SU-DHL-6 (cell line): ENCODE measurements around the gene ADGRD1.

Experiments
- H2AFZ ChIP-seq: fragments of 200-600 bp; sonication (generic); 2 replicates; pipeline ENCODE4 v1.6.1; 2014; ENCODE audit warnings: low read depth, mild to moderate bottlenecking, moderate library complexity, mixed read lengths, antibody characterized with exemption, low read length; ENCODE audit not compliant: severe bottlenecking
- H3F3A ChIP-seq: fragments of 200-600 bp; shearing (Covaris generic); 2 replicates; pipeline ENCODE4 v1.6.0; 2016; ENCODE audit warnings: antibody characterized with exemption, mild to moderate bottlenecking; ENCODE audit not compliant: insufficient read depth
- H3K27ac ChIP-seq: fragments of 200-600 bp; sonication (generic); 2 replicates; pipeline ENCODE4 v1.5.1; 2016; ENCODE audit warnings: low read depth, mild to moderate bottlenecking, low read length, moderate library complexity, mixed read lengths
- H3K27me3 ChIP-seq: fragments of 200-600 bp; sonication (generic), shearing (Covaris generic); 2 replicates; pipeline ENCODE4 v1.6.0; 2014; ENCODE audit warnings: mild to moderate bottlenecking, low read length
- H3K36me3 ChIP-seq: fragments of 200-600 bp; sonication (generic); 2 replicates; pipeline ENCODE4 v1.6.1; 2014; ENCODE audit warnings: mild to moderate bottlenecking, low read length, mixed read lengths
- H3K4me2 ChIP-seq: fragments of 300-600, 200-600 bp; shearing (Covaris generic), sonication (generic); 2 replicates; pipeline ENCODE4 v1.6.0; 2014; ENCODE audit warnings: low read length, low read depth, mild to moderate bottlenecking; ENCODE audit not compliant: poor library complexity, severe bottlenecking
- H3K4me3 ChIP-seq: fragments of 200-600 bp; sonication (generic); 2 replicates; pipeline ENCODE4 v1.5.1; 2014; ENCODE audit warnings: antibody characterized with exemption, low read length, mild to moderate bottlenecking, mixed read lengths; ENCODE audit not compliant: insufficient read depth, poor library complexity, severe bottlenecking
- H3K79me2 ChIP-seq: fragments of 200-600 bp; sonication (generic); 2 replicates; pipeline ENCODE4 v1.6.1; 2014; ENCODE audit warnings: mild to moderate bottlenecking, low read length, moderate library complexity; ENCODE audit not compliant: insufficient read depth
- H3K9ac ChIP-seq: fragments of 200-600 bp; sonication (generic); 2 replicates; pipeline ENCODE4 v1.7.0; 2014; ENCODE audit warnings: mild to moderate bottlenecking, low read length
- H3K9me2 ChIP-seq: fragments of 200-600 bp; sonication (generic); replicated peaks from 2 replicates; pipeline ENCODE4 v1.6.1; 2014; ENCODE audit warnings: low read length; ENCODE audit not compliant: insufficient read depth
- H3K9me3 ChIP-seq: fragments of 200-600 bp; sonication (generic); 2 replicates; pipeline ENCODE4 v1.6.1; 2014; ENCODE audit warnings: low read length, mixed read lengths; ENCODE audit not compliant: insufficient read depth
- H4K20me1 ChIP-seq: fragments of 200-600 bp; sonication (generic); 2 replicates; pipeline ENCODE4 v1.6.1; 2014; ENCODE audit warnings: low read depth, mild to moderate bottlenecking, antibody characterized with exemption, low read length, moderate library complexity, mixed read lengths
- EZH2phosphoT487 ChIP-seq: fragments of 200-600 bp; sonication (generic), shearing (Covaris generic); conservative IDR thresholded peaks from 2 replicates; pipeline ENCODE4 v1.6.1; 2018; ENCODE audit warnings: mild to moderate bottlenecking, antibody characterized with exemption, low read length, moderate library complexity, mixed read lengths
- TF ChIP-seq, protein P1 (sequence below): fragments of 200-600 bp; sonication (generic); IDR thresholded peaks from one replicate; pipeline ENCODE4 v1.5.1; 2017; ENCODE audit warnings: antibody characterized with exemption, mild to moderate bottlenecking, low read length, moderate library complexity; ENCODE audit not compliant: insufficient read depth, poor library complexity, severe bottlenecking

ADGRD1 gene

DNA sequence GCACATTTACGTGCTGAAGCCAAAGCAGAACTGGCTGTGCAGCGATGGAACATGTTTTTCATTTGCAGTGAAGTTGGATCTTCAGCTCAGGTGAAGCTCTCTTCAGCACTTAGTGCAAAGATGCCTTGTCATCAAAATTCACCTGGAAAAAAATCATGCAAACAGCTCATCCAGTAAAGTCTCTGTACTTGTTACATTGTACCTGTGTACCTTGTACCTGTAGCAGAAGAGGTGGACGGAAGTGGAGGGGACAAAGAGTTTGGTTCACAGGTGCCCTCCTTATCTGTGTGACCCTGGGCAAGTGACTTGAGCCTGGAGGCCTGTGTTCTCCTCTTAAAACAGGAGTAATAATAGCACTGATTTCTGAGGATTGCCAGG, 54.0 kb downstream of the ADGRD1 start:
- H2AFZ ChIP-seq: no peak overlapping the region
- no peaks in the 10 kb centered on the region for H3K9me2 ChIP-seq
- TF ChIP-seq, protein P1, sequence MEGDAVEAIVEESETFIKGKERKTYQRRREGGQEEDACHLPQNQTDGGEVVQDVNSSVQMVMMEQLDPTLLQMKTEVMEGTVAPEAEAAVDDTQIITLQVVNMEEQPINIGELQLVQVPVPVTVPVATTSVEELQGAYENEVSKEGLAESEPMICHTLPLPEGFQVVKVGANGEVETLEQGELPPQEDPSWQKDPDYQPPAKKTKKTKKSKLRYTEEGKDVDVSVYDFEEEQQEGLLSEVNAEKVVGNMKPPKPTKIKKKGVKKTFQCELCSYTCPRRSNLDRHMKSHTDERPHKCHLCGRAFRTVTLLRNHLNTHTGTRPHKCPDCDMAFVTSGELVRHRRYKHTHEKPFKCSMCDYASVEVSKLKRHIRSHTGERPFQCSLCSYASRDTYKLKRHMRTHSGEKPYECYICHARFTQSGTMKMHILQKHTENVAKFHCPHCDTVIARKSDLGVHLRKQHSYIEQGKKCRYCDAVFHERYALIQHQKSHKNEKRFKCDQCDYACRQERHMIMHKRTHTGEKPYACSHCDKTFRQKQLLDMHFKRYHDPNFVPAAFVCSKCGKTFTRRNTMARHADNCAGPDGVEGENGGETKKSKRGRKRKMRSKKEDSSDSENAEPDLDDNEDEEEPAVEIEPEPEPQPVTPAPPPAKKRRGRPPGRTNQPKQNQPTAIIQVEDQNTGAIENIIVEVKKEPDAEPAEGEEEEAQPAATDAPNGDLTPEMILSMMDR: no peak
- TF ChIP-seq EZH2phosphoT487: no peak
- H3K4me2 ChIP-seq: no peak overlapping the region
- no peak overlapping the region for H3K4me3 ChIP-seq
- no peak overlapping the region for H3K27ac ChIP-seq
- H3K27me3 ChIP-seq: no peaks in the 10 kb centered on the region
- no peak overlapping the region for H3K9ac ChIP-seq
- no peaks in the 10 kb centered on the region for H3K9me3 ChIP-seq
- H3K79me2 ChIP-seq: no peaks in the 10 kb centered on the region
- no peaks in the 10 kb centered on the region for H3K36me3 ChIP-seq
- no peaks in the 10 kb centered on the region for H4K20me1 ChIP-seq
- no peaks in the 10 kb centered on the region for H3F3A ChIP-seq

DNA sequence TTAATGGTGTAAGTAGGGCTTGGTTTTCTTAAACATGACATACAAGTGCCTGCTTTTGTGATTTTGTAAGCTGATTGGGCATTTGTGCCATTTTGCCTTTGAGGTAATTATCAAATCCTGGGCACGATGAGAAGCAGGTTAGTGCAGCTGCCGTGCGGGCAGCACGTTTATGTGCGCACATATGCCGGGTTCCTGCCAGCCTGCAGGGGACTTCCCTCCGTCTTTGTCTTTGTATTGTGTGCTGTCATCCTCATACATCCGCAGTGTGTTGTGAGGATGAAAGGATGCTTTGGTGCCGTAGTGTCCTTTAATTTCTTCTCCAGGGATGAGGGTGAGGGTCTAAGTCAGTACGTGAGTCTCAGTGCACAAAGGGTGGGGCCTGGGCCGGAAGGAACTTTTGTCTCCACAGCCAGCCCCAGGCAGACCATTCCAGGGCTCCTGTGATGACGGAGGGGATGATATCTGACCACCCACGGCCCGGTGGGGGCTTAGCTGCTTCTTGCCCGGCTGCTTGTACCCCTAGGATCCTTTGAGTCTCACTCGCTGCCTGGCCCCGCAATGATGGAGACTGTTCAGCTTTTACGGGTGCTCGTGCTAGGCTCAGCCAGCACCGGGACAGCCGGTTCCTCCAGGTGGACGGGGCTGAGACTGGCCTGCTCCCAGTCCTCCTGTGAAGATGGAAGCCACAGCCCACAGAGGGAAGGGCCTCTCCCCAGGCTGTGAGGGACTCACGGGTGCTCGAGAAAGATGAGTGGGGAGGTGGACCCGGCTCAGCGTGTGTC, 54.6 kb downstream of the ADGRD1 start:
- no peak for TF ChIP-seq EZH2phosphoT487
- TF ChIP-seq, protein P1: no peak
- Histone ChIP-seq H3F3A (no peaks in the 10 kb centered on the region), H3K36me3 (no peaks in the 10 kb centered on the region), H3K9me2 (no peaks in the 10 kb centered on the region), H4K20me1 (no peaks in the 10 kb centered on the region), H3K9me3 (no peaks in the 10 kb centered on the region), H3K27ac (no peak overlapping the region), H3K4me3 (no peak overlapping the region), H3K9ac (no peak overlapping the region), H3K79me2 (no peaks in the 10 kb centered on the region), H3K27me3 (no peaks in the 10 kb centered on the region), H3K4me2 (no peak overlapping the region), H2AFZ (no peak overlapping the region)

DNA sequence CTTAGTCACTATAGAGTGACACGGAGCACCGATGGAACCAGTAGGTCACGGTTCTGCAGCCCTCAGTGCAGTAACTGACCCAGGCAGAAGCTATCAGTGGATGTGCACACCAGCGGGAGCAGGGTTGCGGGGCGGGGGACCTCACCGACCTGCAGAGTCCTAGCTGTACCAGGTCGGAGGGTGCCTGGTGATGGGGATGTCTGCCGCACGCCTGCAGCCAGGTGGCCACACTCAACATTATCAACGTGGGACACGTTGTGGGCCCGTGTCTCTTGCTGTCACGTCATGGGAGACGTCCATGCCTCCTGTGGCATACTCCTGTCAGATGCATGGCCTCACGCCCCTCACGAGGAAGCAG, 55.2 kb downstream of the ADGRD1 start:
- H3K9ac ChIP-seq: no peak overlapping the region
- no peak overlapping the region for H2AFZ ChIP-seq
- no peaks in the 10 kb centered on the region for H3K36me3 ChIP-seq
- H3F3A ChIP-seq: no peaks in the 10 kb centered on the region
- no peak overlapping the region for H3K4me2 ChIP-seq
- no peak overlapping the region for H3K27ac ChIP-seq
- no peaks in the 10 kb centered on the region for H3K27me3 ChIP-seq
- H3K9me2 ChIP-seq: no peaks in the 10 kb centered on the region
- no peaks in the 10 kb centered on the region for H4K20me1 ChIP-seq
- H3K79me2 ChIP-seq: no peaks in the 10 kb centered on the region
- no peak overlapping the region for H3K4me3 ChIP-seq
- H3K9me3 ChIP-seq: no peaks in the 10 kb centered on the region
- TF ChIP-seq EZH2phosphoT487: no peak
- TF ChIP-seq, protein P1: no peak
